IPS DF 6.9 (cell line): ENCODE data around the gene WDR70.
"Not testable (repeated sequence)": the region's sequence is repeated elsewhere in the genome, so short reads cannot be mapped to it uniquely, and the experiment has no call there.

Experiments used
- DNase-seq: peaks from one replicate; pipeline ENCODE4 v3.0.0-alpha.2; 2013; ENCODE audit warnings: low read depth, low spot score
- H3K27ac ChIP-seq: one replicate; pipeline ENCODE4 v1.5.1; 2013; ENCODE audit warnings: low read length, control low read depth
- H3K27me3 ChIP-seq: 2 replicates; pipeline ENCODE4 v1.6.1; 2013; ENCODE audit warnings: mild to moderate bottlenecking, low read length; ENCODE audit not compliant: control insufficient read depth, insufficient read depth
- H3K36me3 ChIP-seq: 2 replicates; pipeline ENCODE4 v1.6.1; 2013; ENCODE audit warnings: low read length; ENCODE audit not compliant: control insufficient read depth, insufficient read depth
- H3K4me1 ChIP-seq: 2 replicates; pipeline ENCODE4 v1.6.1; 2013; ENCODE audit warnings: low read length; ENCODE audit not compliant: control insufficient read depth, insufficient read depth
- H3K4me3 ChIP-seq: 2 replicates; pipeline ENCODE4 v1.5.1; 2013; ENCODE audit warnings: mild to moderate bottlenecking, low read length
- H3K9me3 ChIP-seq: 2 replicates; pipeline ENCODE4 v1.6.1; 2013; ENCODE audit warnings: low read length, inconsistent platforms; ENCODE audit not compliant: control insufficient read depth, insufficient read depth
- WGBS: extraction: QIAGEN DNeasy Blood & Tissue Kit; methylation state at CpG from one replicate; pipeline ENCODE4 v1.1.7; 2013; ENCODE audit warnings: mixed read lengths, missing lambda C conversion rate; ENCODE audit not compliant: insufficient read length, insufficient coverage; 5-methylcytosine and 5-hydroxymethylcytosine counted together

WDR70 gene

DNA sequence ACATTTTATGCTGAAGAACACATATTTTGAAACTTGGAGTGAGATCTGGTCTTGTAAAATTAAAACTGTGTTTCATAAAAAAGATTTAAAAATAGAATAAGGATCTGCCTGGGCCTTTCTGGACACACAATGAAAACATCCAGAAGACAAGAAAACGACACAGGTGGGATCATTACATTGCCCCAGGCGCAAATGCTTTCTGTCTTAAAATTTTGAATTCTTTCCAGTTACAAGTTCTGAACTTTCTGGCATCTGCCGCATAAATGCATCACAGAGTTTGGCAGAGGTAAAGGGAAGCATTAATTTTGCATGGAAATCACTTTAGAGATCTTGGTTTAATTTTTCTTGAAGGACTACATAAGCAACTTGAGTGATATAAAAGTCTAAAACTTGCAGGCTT lies 219.6 kb downstream of the WDR70 start:
- Histone ChIP-seq H3K4me1 (no peaks in the 10 kb centered on the region), H3K27me3 (no peaks in the 10 kb centered on the region), H3K9me3 (no peaks in the 10 kb centered on the region), H3K36me3 (no peaks in the 10 kb centered on the region), H3K4me3 (no peak overlapping the region), H3K27ac (no peak overlapping the region)
- WGBS = no CpG with 5 or more reads among the region's 3 CpGs
- DNase-seq = no peak

DNA sequence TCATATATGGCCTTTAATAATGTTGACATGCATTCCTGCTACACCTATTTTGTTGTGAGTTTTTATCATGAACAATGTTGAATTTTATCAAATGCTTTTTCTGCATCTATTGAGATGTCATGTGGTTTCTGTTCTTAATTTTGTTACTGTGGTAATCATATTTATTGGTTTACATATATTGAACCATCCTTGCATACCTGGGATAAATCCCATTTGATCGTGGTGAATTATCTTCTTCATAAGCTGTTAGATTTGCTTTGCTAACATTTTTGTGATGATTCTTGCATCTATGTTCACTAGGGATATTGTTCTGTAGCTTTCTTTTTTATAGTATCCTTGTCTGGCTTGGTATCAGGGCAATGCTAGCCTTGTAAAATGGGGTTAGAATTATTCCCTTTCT lies 222.0 kb downstream of the WDR70 start:
- no CpG with 5 or more reads among the region's 1 CpG for WGBS
- Histone ChIP-seq H3K27me3 (no peaks in the 10 kb centered on the region), H3K27ac (no peak overlapping the region), H3K4me1 (no peaks in the 10 kb centered on the region), H3K36me3 (no peaks in the 10 kb centered on the region), H3K4me3 (no peak overlapping the region), H3K9me3 (no peaks in the 10 kb centered on the region)
- no peak for DNase-seq

DNA sequence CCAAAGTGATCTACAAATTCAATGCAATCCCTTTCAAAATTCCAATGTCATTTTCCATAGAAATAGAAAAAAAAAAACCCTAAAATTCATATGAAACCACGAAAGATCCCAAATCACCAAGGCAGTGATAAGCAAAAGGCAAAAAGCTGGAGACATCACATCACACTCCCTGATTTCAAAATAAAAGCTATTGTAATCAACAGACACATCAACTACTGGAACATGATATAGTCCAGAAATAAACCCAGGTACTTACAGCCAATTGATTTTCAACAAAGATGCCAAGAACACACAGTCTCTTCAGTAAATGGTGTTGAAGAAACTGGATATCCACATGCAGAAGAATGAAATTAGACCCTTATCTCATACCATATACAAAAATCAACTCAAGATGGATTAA lies 224.0 kb downstream of the WDR70 start:
- H3K27ac ChIP-seq = no peak overlapping the region
- no CpG with 5 or more reads among the region's 1 CpG for WGBS
- H3K4me1 ChIP-seq = no peaks in the 10 kb centered on the region
- no peak for DNase-seq
- H3K9me3 ChIP-seq = no peaks in the 10 kb centered on the region
- no peaks in the 10 kb centered on the region for H3K36me3 ChIP-seq
- no peaks in the 10 kb centered on the region for H3K27me3 ChIP-seq
- H3K4me3 ChIP-seq = no peak overlapping the region

DNA sequence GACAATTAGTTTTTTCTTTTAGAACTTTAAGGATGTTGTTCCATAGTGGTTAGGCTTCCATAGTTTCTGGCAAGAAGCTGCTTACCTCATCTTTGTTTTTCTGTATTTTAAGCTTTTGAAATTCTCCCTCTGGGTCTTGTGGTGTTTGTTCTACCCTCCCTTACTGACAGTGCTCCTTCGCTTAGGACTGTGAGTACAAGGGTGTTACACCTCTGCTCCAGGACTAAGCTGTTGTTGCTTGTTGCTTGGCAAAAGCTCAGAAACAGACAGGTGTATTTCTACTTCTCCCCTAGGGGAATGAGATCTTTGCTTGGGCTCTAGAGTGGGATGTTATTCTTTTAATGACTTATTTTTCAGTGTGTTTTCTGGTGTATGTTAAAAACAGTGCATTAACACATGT lies 225.2 kb downstream of the WDR70 start:
- H3K36me3 ChIP-seq = no peaks in the 10 kb centered on the region
- no peaks in the 10 kb centered on the region for H3K4me1 ChIP-seq
- WGBS = no CpG with 5 or more reads among the region's 1 CpG
- no peaks in the 10 kb centered on the region for H3K27me3 ChIP-seq
- H3K9me3 ChIP-seq = no peaks in the 10 kb centered on the region
- no peak for DNase-seq
- H3K27ac ChIP-seq = no peak overlapping the region
- no peak overlapping the region for H3K4me3 ChIP-seq

DNA sequence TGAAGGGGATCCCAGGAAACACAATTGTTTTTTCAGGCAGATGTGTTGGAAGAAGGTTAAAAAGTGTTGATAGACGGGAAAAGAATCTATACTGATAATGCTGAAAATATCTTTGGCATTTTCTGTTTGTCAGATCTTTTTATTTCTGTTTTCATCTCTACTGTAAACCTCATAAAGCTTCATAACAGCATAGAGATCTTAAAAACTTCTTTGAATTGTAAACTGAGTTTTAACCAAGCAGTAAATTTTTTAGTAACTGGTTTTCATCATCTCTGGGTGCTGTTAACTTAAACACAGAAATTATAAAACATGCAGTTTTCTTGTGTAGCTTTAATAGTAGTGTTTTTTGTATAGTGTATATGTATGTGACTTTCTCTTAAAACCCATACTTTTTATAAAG lies 227.0 kb downstream of the WDR70 start:
- DNase-seq = no peak
- WGBS = no CpG with 5 or more reads among the region's 1 CpG
- Histone ChIP-seq H3K9me3 (no peaks in the 10 kb centered on the region), H3K27me3 (no peaks in the 10 kb centered on the region), H3K4me3 (no peak overlapping the region), H3K36me3 (no peaks in the 10 kb centered on the region), H3K27ac (no peak overlapping the region), H3K4me1 (no peaks in the 10 kb centered on the region)

DNA sequence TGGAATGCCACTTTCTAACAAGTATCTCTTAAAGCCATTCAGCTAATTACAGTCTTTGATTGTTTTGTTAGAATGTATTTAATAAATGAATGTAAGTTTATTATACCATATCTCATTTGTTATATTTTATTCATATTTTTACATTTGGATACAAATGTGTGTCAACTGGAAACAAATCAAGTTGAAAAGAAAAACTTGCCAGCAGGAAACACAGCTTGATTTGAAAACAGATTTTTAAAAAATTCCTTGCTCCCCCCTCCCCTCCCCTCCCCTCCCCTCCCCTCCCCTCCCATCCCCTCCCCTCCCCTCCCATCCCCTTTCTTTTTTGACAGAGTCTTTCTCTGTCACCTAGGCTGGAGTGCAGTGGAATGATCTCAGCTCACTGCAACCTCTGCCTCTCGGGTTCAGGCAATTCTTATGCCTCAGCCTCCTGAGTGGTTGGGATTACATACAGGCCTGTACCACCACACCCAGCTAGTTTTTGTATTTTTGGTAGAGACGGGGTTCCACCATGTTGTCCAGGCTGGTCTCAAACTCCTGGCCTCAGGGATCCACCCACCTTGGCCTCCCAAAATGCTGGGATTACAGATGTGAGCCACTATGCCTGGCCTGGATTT lies 227.6 kb downstream of the WDR70 start:
- H3K9me3 ChIP-seq = no peaks in the 10 kb centered on the region
- no peak overlapping the region for H3K4me3 ChIP-seq
- H3K27me3 ChIP-seq = no peaks in the 10 kb centered on the region
- WGBS = no CpG with 5 or more reads among the region's 2 CpGs
- no peak overlapping the region for H3K27ac ChIP-seq
- no peaks in the 10 kb centered on the region for H3K4me1 ChIP-seq
- no peak for DNase-seq
- H3K36me3 ChIP-seq = no peaks in the 10 kb centered on the region

DNA sequence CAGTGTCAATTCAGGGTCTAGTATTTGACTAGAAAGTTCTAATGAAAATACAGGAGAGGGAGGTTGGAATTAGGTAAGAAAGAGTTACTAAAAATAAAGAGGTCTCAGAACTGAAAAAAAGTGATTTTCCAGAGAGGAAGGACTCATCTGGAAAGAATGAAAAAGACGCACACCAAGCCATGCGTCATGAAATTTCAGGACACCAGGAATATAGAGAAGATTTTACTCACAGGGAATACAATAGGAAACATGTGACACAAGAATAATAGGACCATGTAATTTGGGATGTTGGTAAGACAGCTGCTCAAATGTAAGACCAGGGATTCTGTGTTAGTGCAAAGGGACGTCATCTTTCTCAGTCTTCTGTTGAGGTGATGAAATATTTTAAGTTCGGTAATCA lies 236.1 kb downstream of the WDR70 start:
- Histone ChIP-seq H3K4me3 (no peak overlapping the region), H3K36me3 (no peaks in the 10 kb centered on the region), H3K4me1 (no peaks in the 10 kb centered on the region), H3K9me3 (no peaks in the 10 kb centered on the region), H3K27ac (no peak overlapping the region), H3K27me3 (no peaks in the 10 kb centered on the region)
- DNase-seq = no peak
- no CpG with 5 or more reads among the region's 4 CpGs for WGBS

DNA sequence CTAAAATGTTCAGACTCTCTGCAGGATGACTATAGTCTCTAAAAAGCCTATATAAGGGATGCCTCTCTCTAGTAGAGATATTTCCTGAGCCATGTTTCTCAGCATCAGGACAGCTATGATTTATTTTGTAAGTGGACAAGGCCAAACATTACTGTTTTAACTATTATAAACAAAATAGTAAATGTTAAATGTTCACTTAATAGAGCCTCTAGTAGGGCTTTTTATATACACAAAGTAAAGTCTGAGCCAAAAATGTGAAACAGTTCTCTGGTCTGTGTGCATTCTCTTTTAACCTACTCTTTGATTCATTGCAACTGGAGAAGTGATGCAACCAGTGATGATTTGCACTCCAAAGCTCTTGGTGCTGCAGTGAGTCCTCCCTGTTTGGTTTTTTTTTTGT lies 240.2 kb downstream of the WDR70 start:
- Histone ChIP-seq H3K27me3 (no peaks in the 10 kb centered on the region), H3K4me1 (no peaks in the 10 kb centered on the region), H3K27ac (no peak overlapping the region), H3K9me3 (no peaks in the 10 kb centered on the region), H3K36me3 (no peaks in the 10 kb centered on the region), H3K4me3 (no peak overlapping the region)
- DNase-seq = no peak

DNA sequence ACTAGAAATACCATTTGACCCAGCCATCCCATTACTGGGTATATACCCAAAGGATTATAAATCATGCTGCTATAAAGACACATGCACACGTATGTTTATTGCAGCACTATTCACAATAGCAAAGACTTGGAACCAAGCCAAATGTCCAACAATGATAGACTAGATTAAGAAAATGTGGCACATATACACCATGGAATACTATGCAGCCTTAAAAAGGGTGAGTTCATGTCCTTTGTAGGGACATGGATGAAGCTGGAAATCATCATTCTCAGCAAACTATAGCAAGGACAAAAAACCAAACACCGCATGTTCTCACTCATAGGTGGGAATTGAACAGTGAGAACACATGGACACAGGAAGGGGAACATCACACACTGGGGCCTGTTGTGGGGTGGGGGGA lies 243.2 kb downstream of the WDR70 start:
- H3K9me3 ChIP-seq, DNase-seq, H3K27ac ChIP-seq, H3K27me3 ChIP-seq, H3K36me3 ChIP-seq, H3K4me3 ChIP-seq, H3K4me1 ChIP-seq: not testable (repeated sequence)
- WGBS = no CpG with 5 or more reads among the region's 2 CpGs

DNA sequence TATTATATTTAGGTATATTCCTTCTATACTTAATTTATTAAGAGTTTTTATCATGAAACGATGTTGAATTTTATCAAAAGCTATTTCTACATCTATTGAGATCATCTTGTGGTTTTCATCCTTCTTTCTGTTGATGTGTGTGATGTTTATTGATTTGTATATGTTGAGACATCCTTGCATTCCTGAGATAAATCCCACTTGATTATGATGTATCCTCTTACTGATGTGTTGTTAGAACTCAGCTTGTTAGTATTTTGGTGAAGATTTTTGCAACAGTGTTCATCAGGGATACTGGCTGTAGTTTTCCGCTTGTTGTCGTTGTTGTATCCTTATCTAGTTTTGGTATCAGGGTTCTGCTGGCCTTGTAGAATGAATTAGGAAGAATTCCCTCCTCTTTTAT lies 247.1 kb downstream of the WDR70 start:
- WGBS = no CpG with 5 or more reads among the region's 3 CpGs
- Histone ChIP-seq H3K4me3 (no peak overlapping the region), H3K9me3 (no peaks in the 10 kb centered on the region), H3K36me3 (no peaks in the 10 kb centered on the region), H3K27ac (no peak overlapping the region), H3K4me1 (no peaks in the 10 kb centered on the region), H3K27me3 (no peaks in the 10 kb centered on the region)
- no peak for DNase-seq

DNA sequence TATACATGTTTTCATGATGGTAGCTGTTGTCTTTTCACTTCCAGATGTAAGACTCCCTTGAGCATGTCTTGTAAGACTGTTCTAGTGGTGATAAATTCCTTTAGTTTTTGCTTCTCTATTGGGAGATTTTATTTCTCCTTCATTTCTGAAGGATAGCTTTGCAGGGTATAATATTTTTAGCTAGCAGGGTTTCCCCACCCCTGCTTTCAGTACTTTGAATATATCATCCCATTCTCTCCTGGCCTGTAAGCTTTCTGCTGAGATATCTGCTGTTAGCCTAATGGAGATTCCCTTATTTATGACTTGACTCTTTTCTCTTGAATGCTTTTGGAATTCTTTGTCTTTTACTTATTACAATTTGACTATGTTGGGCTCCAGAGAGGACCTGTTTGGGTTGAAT lies 249.8 kb downstream of the WDR70 start:
- no peak for DNase-seq

More for the DNA sequence above, 249.8 kb downstream of the WDR70 start:
- Histone ChIP-seq H3K4me3 (no peak overlapping the region), H3K27me3 (no peaks in the 10 kb centered on the region), H3K27ac (no peak overlapping the region), H3K9me3 (no peaks in the 10 kb centered on the region), H3K4me1 (no peaks in the 10 kb centered on the region), H3K36me3 (no peaks in the 10 kb centered on the region)
